HEK293 (cell line): ENCODE results near the gene MAB21L3.

Experiments
- CTCF ChIA-PET: fragments of 350-600 bp; formaldehyde crosslinking; extraction: SDS; loops from one replicate; lab custom pipeline; 2021; ENCODE audit warnings: antibody characterized with exemption; lab: Yijun Ruan, JAX
- POLR2A ChIA-PET: fragments of 300-600 bp; formaldehyde crosslinking; extraction: SDS; loops from one replicate; lab custom pipeline; 2020; ENCODE audit warnings: antibody characterized with exemption, inconsistent platforms; lab: Yijun Ruan, JAX
- H3K27ac ChIP-seq: fragments of 200-500 bp; sonication (Bioruptor generic); 2 replicates; pipeline ENCODE4 v1.5.1; 2014; ENCODE audit warnings: low read depth, low read length, control low read depth, inconsistent platforms; ENCODE audit errors: extremely low read depth
- H3K36me3 ChIP-seq, 2 experiments: fragments of 200-500 bp in 1 of 2; sonication (Bioruptor generic) in 1 of 2; 1 replicate in 1 of 2; 2 replicates in 1 of 2; pipeline ENCODE4 v1.5.1; 2014 to 2017; ENCODE audit warnings: inconsistent platforms in 2 of 2, low read length in 2 of 2; ENCODE audit not compliant: control insufficient read depth in 2 of 2, insufficient read depth in 1 of 2
- H3K4me1 ChIP-seq: fragments of 200-500 bp; sonication (Bioruptor generic); 2 replicates; pipeline ENCODE4 v1.5.1; 2014; ENCODE audit warnings: mild to moderate bottlenecking, low read length, inconsistent platforms; ENCODE audit not compliant: control insufficient read depth, insufficient read depth
- H3K4me3 ChIP-seq: 2 replicates; pipeline ENCODE4 v1.5.1; 2011; ENCODE audit warnings: low read depth, mild to moderate bottlenecking, control low read depth, low read length, moderate library complexity
- H3K9me3 ChIP-seq: fragments of 200-500 bp; sonication (Bioruptor generic); 2 replicates; pipeline ENCODE4 v1.5.1; 2014; ENCODE audit warnings: low read depth, low read length, inconsistent platforms; ENCODE audit not compliant: control insufficient read depth, insufficient read depth
- AEBP2 ChIP-seq: fragments of 450-650 bp; formaldehyde crosslinking; IDR thresholded peaks from 2 replicates; pipeline ENCODE4 v1.5.1; 2016; ENCODE audit warnings: missing biosample characterization, missing genetic modification characterization, borderline replicate concordance
- HOXC10 ChIP-seq: sonication (generic); formaldehyde crosslinking; IDR thresholded peaks from 2 replicates; pipeline ENCODE4 v1.8.1; 2023; ENCODE audit warnings: mild to moderate bottlenecking, missing genetic modification reagents
- IKZF3 ChIP-seq: fragments of 450-650 bp; IDR thresholded peaks from 2 replicates; pipeline ENCODE4 v1.5.0; 2018; ENCODE audit warnings: missing biosample characterization, mild to moderate bottlenecking, missing genetic modification characterization, moderate library complexity
- KLF16 ChIP-seq: fragments of 450-650 bp; formaldehyde crosslinking; IDR thresholded peaks from 2 replicates; pipeline ENCODE4 v1.5.1; 2017; ENCODE audit warnings: missing biosample characterization, missing genetic modification characterization
- ZBTB1 ChIP-seq: fragments of 450-650 bp; formaldehyde crosslinking; IDR thresholded peaks from 2 replicates; pipeline ENCODE4 v1.5.1; 2016; ENCODE audit warnings: missing biosample characterization, missing genetic modification characterization
- ZNF221 ChIP-seq: fragments of 450-650 bp; formaldehyde crosslinking; IDR thresholded peaks from 2 replicates; pipeline ENCODE4 v1.5.1; 2017; ENCODE audit warnings: missing biosample characterization, missing genetic modification characterization, borderline replicate concordance
- ZNF433 ChIP-seq: fragments of 450-650 bp; formaldehyde crosslinking; IDR thresholded peaks from 2 replicates; pipeline ENCODE4 v1.5.1; 2016; ENCODE audit warnings: missing biosample characterization, missing genetic modification characterization, low read depth
- ZNF518A ChIP-seq: fragments of 450-650 bp; formaldehyde crosslinking; conservative IDR thresholded peaks from 2 replicates; pipeline ENCODE4 v1.5.1; 2016; ENCODE audit warnings: low read depth, missing biosample characterization, missing genetic modification characterization
- ZNF600 ChIP-seq: fragments of 450-650 bp; formaldehyde crosslinking; IDR thresholded peaks from 2 replicates; pipeline ENCODE4 v1.5.1; 2016; ENCODE audit warnings: missing biosample characterization, missing genetic modification characterization
- ZNF645 ChIP-seq: fragments of 450-650 bp; formaldehyde crosslinking; IDR thresholded peaks from 2 replicates; pipeline ENCODE4; 2016; ENCODE audit warnings: missing biosample characterization, missing genetic modification characterization
- TF ChIP-seq, protein P1 (sequence below): fragments of 450-650 bp; formaldehyde crosslinking; IDR thresholded peaks from 2 replicates; pipeline ENCODE4 v1.5.1; 2016; ENCODE audit warnings: missing biosample characterization, missing genetic modification characterization
- TF ChIP-seq, protein P2 (sequence below): fragments of 450-650 bp; formaldehyde crosslinking; optimal IDR thresholded peaks from 2 replicates; pipeline ENCODE3; 2016; ENCODE audit warnings: missing biosample characterization, mild to moderate bottlenecking, missing genetic modification characterization
- TF ChIP-seq, protein P3 (sequence below): fragments of 450-650 bp; formaldehyde crosslinking; IDR thresholded peaks from 2 replicates; pipeline ENCODE4 v1.5.1; 2016; ENCODE audit warnings: missing biosample characterization, missing genetic modification characterization

The MAB21L3 gene

GRCh38 chr1:116127123-116127847 lies 16.1 kb downstream of the MAB21L3 start (continued):
- TF ChIP-seq ZNF518A (tag by site-specific recombination) (no peak), ZNF221 (tag by site-specific recombination) (no peak)
- TF ChIP-seq, protein P1, sequence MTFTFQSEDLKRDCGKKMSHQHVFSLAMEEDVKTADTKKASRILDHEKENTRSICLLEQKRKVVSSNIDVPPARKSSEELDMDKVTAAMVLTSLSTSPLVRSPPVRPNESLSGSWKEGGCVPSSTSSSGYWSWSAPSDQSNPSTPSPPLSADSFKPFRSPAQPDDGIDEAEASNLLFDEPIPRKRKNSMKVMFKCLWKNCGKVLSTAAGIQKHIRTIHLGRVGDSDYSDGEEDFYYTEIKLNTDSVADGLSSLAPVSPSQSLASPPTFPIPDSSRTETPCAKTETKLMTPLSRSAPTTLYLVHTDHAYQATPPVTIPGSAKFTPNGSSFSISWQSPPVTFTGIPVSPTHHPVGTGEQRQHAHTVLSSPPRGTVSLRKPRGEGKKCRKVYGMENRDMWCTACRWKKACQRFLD (tag by site-specific recombination) = no peak

DNA sequence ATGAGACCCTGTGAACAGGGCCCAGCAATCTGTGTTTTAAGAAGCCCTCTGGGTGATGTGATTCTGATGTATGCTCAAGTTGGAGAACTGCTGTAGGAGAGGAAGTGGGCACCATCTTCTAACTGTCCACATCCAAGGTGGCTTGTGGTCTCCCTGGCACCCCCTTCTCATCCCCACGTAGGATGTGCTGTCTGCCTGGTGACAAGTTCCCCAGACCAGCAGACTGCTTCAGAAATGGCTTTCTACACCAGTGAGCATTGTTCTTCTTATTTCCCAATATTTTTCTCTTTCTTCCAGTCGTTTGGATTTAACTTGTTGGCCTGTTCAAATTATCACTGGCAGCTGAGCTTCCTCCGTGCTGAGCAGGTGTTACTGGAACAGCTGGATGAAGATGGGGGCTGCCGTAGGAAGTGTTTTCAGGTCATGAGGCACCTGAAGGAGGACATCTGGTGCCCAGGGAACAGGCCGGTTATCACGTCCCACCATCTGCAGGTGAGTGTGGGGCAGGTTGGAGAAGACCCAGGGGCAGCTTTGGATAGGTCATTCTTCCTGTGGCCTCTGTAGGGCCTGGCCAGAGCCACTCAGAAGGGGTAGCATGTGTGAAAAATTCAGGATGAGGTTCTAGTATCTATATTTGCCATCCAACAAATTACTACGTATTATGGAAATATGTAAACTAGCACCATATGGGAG lies 16.8 kb downstream of the MAB21L3 start:
- Histone ChIP-seq H3K9me3 (no peaks in the 10 kb centered on the region), H3K36me3 (no peaks in the 10 kb centered on the region), H3K27ac (no peak overlapping the region), H3K4me1 (no peaks in the 10 kb centered on the region)
- CTCF ChIA-PET = interaction anchor here (0.6 to 1.3 kb wide), 3 partner anchors 11 to 24 kb away, joined by 4 to 5 read pairs (median 4); no protein-coding TSS in a partner anchor
- TF ChIP-seq IKZF3 (tag by site-specific recombination) (no peak), HOXC10 (CRISPR knock-in tag) (no peak), ZNF433 (no peak), AEBP2 (no peak), KLF16 (no peak), ZNF645 (tag by site-specific recombination) (no peak), ZNF600 (tag by site-specific recombination) (no peak), ZBTB1 (tag by site-specific recombination) (no peak)
- TF ChIP-seq, protein P2, sequence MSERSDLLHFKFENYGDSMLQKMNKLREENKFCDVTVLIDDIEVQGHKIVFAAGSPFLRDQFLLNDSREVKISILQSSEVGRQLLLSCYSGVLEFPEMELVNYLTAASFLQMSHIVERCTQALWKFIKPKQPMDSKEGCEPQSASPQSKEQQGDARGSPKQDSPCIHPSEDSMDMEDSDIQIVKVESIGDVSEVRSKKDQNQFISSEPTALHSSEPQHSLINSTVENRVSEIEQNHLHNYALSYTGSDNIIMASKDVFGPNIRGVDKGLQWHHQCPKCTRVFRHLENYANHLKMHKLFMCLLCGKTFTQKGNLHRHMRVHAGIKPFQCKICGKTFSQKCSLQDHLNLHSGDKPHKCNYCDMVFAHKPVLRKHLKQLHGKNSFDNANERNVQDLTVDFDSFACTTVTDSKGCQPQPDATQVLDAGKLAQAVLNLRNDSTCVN (tag by site-specific recombination) = no peak
- TF ChIP-seq, protein P3, sequence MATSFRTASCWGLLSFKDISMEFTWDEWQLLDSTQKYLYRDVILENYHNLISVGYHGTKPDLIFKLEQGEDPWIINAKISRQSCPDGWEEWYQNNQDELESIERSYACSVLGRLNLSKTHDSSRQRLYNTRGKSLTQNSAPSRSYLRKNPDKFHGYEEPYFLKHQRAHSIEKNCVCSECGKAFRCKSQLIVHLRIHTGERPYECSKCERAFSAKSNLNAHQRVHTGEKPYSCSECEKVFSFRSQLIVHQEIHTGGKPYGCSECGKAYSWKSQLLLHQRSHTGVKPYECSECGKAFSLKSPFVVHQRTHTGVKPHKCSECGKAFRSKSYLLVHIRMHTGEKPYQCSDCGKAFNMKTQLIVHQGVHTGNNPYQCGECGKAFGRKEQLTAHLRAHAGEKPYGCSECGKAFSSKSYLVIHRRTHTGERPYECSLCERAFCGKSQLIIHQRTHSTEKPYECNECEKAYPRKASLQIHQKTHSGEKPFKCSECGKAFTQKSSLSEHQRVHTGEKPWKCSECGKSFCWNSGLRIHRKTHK (tag by site-specific recombination) = no peak
- TF ChIP-seq, all 188 proteins: peak for 0
- no peak overlapping the region for H3K4me3 ChIP-seq
- POLR2A ChIA-PET = no interaction called here
